ENCODE results near the gene FCER2.

Gene FCER2

GRCh38 chr19:7676376-7676775 is 25.6 kb downstream of the FCER2 start:
- DNase-seq: no peak

GRCh38 chr19:7674010-7675005 is 27.6 kb downstream of the FCER2 start:
- DNase-seq: peak; percentile 45

GRCh38 chr19:7672522-7672921 is 29.4 kb downstream of the FCER2 start:
- DNase-seq: no peak

DNA sequence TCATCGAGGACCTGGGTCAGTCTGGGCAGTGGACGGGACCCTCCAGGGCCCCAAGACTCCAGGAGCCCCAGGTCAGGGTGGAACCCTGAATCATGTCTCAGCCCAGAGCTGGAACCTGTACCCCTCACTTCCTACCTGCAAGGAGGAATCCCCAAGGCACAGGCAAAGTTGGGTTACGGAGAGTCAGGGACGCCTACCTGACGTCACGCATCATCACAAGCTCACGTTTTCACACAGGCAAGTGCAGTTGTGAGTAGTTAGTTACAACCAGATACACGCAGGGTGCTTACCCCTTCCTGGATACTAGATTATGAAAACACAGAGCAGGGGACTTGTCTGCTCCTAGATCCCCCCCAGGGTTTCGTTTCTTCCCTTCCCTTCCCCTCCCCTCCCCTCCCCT is 31.1 kb downstream of the FCER2 start:
- no peak for DNase-seq

- no peak for DNase-seq
Measured at GRCh38 chr19:7670150-7670783, 31.7 kb downstream of the FCER2 start.

- DNase-seq: no peak
Measured at GRCh38 chr19:7669641-7670040, 32.3 kb downstream of the FCER2 start.

DNA sequence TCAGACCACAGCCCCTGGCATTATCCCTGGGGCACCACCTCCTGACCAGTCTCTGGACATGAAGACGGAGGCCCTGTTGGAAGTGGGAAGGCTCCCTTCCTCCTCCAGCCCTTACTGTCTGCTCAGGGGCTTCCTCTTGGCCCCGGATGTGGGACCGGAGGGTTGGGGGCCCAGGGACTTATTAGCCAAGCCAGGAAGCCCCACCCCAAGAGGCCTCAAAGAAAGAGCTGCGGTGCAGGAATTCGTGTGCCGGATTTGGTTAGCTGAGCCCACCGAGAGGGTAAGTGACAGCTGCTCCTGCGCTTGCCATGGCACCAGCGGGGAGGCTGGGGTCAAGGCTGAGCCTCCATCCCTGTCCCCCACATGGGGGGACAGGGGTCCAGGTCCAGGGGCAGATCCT is 33.1 kb downstream of the FCER2 start, which contains the start of gene RETN:
RETN (plus strand) TSS at position 208 of the 400 bp plus-strand sequence. CDS start 278 bp downstream, outside the sequence.
- DNase-seq: no peak

GRCh38 chr19:7665076-7665475 is 36.9 kb downstream of the FCER2 start:
- no peak for DNase-seq

DNA sequence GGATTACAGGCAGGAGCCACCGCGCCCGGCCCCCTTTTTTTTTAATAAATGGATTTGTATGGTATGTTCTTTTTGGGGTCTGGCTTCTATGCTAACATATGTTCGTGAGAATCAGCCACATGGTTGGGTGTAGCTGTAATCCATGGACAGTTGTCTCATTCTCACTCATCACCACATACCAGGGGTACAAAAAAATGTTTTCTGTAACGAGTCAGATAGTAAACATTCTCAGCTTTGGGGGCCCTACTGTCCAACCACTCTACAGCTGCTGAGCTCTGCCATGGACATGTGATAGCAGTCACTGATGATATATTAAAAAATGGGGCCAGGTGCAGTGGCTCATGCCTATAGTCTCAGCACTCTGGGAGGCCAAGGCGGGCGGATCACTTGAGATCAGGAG is 38.2 kb downstream of the FCER2 start:
- DNase-seq: no peak

DNA sequence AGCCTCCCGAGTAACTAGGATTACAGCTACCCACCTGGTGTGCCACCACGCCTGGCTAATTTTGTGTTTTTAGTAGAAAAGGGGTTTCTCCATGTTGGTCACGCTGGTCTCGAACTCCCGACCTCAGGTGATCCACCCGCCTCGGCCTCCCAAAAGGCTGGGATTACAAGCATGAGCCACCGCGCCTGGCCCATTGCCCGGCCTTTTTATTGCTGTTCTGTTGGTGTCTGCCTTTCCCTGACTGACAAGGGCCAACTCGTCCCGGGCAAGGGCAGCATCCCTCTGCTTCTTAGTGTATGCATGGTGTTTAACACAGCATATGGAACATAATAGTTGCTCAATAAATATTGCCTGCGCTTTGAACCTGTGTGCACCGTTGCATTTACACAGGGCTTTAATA is 39.3 kb downstream of the FCER2 start:
- DNase-seq: no peak

DNA sequence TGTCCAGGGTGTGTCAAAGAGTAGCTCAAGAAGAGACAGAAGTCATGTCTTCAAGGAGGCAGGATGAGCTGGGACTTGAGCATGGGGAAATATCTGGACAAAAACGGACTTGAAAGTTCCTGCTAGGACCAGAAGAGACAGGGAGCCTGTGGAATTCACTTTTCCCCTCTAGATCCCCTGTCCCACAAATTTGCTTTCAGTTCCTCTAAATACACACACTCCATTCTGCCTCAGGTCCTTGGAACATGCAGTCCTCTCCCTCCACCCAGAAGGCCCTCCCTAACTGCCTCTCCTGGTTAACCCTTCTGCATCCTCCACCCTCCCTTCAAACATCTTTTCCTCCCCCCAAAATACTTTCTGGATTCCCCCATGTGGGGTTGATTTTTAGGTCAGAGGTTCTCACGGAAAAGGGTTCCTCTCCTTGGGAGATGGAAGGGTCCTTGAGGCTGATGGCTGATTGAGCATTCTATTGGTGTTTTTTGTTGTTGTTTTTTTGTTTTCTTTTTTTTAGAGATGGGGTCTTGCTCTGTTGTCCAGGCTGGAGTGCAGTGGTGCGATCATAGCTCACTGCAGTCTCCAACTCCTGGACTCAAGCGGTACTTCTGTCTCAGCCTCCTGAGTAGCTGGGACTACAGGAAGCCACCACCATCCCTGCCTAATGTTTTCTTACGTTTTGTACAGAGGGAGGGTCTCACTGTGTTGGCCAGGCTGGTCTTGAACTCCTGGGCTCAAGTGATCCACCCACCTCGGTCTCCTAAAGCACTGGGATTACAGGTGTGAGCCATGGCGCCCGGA is 40.0 kb downstream of the FCER2 start:
- no peak for DNase-seq

DNA sequence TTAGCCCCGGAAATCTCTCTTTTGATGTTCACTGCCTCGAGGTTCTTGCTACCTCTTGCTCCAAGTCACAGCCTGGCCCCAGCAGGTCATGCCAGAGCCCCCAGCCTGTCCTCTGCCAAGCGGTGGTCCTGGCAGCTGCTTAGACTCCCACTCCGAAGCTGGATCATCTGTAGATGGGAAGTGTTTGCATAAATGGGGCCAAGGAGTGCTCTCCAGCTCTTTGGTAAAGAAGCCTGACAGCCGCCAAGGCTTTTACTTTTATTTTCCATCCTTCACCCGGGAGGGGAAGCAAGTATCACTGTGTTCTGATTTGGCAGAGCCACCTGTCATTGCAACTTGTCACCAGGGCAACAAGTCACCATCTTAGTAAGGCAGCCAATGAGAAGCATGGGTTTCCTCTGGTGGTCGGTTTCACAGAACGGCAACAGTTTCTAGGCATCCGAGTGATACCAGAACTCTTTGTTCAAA is 43.7 kb downstream of the FCER2 start:
- DNase-seq: peak; percentile 69

DNA sequence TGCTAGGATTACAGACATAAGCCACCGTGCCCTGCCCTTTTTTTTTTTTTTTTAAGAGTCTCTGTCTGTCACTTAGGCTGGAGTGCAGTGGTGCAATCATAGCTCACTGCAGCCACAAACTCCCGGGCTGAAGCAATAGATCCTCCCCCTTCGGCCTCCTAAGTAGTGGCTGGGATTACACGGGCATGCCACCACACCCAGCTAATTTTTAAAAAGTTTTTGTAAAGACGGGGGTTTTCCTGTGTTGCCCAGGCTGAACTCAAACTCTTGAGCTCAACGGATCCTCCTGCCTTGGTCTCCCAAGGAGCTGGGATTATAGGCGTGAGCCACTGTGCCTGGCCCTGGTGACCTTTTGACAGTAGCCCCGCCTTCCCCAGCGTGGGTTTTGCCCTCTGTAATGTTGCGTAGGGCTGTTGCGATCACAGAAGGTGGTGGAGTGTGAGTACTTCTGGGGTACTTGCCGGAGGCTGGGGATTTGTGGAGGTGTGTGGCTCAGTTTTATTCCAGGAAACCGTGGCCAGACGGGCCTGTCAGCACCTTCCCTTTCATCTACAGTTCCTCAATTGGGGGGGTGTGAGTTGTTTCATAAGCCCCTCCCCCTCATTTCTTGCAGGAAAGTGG is 44.7 kb downstream of the FCER2 start:
- DNase-seq: no peak

DNA sequence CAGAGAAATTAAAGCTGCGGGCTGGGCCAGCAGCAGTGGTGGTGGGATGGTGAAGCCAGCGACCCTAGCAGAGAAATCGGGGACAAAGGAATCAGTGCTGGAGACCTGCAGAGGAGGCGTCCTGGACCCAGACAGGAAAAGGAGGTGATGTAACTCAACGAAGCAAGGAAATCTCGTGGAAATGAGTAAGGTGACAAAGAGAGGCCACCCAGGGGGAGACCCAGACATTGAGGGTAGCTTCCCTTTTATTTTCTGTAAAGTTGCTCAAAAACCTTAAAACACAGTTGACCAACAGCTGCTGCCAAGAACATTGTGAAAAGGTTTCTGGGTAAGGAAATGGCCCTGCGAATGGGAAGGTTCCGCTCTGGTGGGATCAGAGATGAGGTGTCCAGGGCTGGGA is 46.4 kb downstream of the FCER2 start:
- DNase-seq: no peak

GRCh38 chr19:7654401-7654800 is 47.5 kb downstream of the FCER2 start:
- DNase-seq: no peak

DNA sequence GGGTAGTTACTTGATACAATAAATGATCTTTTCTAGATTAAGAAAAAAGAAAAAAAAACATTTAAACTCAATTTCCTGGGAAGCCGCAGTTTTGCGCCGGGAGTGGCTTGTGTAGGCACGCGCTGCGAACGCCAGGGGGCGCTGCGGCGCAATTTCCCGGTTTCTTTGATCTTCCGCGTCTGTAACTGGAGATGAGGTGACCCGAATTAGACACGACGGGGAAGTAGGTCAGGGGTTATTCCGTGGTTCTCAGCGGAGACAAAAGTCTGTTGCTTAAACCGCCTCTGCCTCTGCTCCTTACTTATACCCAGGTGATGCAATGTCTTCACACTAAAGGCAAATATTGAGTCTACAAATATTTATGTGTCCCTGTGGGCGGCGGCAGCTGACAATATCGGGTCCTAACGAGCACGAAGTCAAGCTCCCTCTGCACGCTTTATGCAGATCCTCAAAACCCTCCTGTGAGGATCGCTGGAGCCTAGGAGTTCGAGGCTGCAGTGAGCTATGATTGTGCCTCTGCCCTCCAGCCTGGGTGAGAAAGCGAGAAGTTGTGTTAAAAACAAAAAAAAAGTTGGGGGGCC is 49.8 kb downstream of the FCER2 start:
- DNase-seq: peak; percentile 87

DNA sequence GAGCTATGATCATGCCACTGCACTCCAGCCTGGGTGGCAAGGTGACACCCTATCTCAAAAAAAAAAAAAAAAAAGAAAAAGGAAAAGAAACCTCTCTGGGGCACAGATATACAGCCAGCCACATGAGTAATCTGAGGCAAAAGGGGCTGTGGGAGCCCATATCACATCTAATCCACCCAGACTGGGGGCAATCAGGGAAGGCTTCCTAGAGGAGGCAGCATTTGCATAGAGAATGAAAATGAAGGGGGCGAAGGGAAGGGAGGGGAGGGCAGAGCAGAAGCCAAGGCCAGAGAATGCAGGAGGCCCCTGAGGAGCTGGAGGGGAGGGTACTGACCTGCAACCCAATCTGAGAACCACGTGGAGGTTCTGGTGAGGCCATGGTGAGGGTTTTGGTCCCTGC is 51.8 kb downstream of the FCER2 start:
- DNase-seq: no peak

- no peak for DNase-seq
Measured at GRCh38 chr19:7648265-7649014, 53.5 kb downstream of the FCER2 start.

DNA sequence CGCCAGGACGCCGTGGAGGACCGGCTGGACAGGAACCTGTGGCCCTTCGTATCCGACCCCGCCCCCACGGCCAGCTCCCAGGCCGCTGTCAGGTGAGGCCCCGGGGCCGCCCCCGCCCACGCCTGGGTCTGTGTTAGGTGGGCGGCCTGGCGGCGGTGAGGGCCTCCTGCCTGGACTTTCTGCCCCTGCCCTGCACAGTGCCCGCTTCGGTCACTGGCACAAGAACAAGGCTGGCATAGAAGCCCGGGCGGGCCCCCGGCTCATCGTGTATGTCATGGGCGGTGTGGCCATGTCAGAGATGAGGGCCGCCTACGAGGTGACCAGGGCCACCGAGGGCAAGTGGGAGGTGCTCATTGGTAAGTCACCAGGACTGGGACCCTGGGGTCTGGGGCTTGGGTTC is 54.8 kb downstream of the FCER2 start:
- no peak for DNase-seq

DNA sequence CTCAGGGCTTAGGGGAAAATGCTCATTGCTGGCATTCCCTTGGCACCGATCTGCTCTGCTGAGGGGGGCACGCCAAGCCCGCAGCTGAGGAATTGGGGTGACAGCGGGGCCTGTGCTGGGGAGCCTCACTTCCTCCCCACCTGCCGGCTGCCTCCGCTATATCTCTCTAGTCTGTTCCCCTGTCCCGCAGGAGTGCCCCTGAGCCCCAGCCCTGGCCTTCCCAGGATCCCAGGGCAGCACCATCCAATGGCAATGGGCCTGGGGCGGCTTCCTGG is 55.6 kb downstream of the FCER2 start:
- no peak for DNase-seq

DNA sequence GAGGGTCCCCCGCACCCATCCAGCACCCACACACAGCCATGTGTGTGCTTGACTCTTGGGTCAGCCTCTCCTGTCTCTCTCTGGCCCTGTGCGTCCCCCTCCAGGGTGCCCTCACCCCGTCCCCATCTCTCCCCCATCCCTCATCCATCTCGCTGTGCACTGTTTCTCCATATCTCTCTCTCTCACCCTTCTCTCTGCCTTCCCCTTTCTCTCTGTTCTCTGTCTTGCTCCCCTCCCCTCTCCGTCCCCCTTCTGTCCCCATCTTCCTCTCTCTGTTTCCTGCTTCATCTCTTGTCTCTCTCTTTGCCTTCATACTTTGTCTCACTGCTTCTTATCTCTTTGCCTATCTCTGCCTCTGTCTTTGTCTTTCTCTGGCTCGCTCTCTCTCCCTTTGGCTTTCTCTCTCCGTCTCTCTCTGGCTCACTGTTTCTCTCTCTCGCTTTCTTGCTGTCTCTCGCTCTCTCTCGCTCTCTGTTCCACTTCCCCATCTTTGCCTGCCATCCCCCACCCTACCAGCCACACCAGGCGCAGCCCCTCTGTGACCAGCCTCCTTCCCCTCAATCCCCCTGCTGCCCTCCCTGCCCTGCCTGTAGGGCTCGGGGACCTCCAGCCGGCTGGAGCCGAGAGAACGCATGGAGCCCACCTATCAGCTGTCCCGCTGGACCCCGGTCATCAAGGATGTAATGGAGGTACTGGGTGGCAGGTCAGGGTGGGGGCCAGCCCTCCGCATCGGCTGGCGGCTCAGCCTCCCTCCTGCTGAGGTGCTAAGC is 56.1 kb downstream of the FCER2 start:
- no peak for DNase-seq
